LHCN-M2 (cell line): ENCODE measurements around the gene THSD7A. TPM values are rescaled to one million over a fixed set of nuclear protein-coding genes. Genes with fewer than 3 reads are reported as not detected.

Experiments used
- DNase-seq: peaks from one replicate; pipeline ENCODE4 v3.0.0-alpha.2; 2012; ENCODE audit warnings: low read depth
- total RNA-seq: library from RNA; depleted of rRNA; stranded (reverse); fragments of >200 nt; gene quantifications from 2 replicates; pipeline ENCODE4 v1.2.3, GENCODE V29; 2014

The THSD7A gene
- total RNA-seq, 1 experiment from 2014 or later, result under 0.01 TPM

DNA sequence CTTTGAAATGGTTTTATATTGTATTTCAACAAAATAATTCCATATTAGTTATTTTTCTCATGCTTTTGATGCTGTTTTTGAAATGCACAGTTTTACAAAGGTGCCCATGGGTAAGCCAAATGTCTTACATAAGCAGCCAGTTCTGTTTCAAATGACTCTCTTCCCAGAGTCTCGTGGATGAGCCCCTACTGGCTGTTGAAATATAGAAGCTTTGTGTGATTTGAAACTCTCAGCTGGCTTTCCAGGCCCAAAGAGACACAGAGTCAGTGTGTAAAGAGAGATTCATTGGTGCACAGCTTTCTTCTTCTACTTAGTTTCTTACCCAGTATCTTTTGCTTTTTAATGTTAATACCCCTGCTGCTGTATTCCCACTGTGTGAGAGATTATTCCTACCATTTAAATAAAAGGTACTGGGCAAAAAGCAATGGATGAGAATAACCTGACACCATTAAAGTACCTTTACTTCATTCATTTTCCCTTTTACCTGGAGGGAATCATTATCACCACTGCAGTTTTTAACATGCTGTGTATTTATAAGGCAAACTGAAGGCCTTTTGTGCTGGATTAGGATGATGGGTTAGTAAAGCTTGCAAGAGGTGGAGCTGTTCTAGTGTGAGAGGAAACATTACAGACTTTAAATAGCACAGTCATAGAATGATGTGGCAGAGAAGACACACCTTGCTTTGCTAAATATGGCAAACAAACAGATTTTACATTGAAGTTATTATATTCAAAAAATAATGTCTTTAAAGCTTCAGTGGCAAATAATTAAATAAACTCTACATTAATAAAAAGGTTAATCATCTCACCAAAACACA is 415.1 kb downstream of the THSD7A start:
- no peak for DNase-seq

DNA sequence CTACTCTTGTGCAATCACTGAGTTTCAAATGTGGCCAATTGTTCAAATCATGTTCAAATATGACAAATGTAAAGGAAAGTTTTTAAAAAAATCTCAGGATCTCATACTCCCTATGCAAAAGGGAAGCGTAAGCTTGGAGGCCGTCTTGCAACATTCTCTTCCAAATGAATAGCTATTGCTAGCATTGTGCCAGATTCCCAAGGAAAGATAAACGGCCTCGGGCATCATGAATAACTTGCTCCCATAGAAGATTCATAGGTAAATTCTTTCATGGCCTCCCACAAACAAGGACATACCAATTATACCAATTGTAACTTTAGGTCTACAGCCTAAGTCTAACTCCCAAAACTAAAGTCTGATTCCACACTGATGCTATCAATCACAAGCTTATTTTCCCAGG is 416.9 kb downstream of the THSD7A start:
- DNase-seq, result no peak

DNA sequence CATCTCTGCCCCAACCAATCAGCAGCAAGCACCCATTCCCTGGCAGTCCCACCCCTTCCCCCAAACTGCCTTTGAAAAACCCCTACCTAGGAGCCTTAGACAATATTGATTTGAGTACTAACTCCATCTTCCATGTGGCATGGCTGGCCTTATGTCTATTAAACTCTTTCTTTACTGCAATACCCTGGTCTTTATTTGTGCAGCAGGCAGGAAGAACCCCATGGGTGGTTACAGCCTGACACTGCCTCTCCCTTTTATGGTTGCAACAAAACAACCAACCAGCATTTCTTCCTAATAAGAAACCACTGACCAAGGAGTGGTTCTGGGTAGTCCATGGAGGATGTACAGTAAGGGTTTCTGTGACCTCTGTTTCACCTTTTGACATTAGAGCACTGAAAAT is 418.1 kb downstream of the THSD7A start:
- DNase-seq, result no peak

DNA sequence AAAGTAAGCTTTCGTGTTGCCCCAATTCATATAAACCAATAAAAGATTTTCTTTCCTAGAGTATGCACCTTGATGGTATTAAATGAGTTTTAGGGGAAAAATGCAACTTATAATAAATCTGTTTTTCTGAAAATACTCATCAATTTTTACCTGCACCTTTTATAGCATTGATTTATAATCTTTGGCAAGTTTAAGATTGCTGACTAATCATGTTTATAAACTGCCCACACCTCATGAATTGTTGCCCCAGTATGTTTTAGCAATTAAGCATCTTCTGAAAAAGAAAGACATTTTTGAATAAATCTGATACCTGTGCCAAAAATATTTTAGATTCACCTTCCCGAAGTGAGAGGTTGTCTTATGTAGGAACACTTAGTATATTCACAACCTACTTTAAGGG is 420.0 kb downstream of the THSD7A start:
- DNase-seq, result no peak

DNA sequence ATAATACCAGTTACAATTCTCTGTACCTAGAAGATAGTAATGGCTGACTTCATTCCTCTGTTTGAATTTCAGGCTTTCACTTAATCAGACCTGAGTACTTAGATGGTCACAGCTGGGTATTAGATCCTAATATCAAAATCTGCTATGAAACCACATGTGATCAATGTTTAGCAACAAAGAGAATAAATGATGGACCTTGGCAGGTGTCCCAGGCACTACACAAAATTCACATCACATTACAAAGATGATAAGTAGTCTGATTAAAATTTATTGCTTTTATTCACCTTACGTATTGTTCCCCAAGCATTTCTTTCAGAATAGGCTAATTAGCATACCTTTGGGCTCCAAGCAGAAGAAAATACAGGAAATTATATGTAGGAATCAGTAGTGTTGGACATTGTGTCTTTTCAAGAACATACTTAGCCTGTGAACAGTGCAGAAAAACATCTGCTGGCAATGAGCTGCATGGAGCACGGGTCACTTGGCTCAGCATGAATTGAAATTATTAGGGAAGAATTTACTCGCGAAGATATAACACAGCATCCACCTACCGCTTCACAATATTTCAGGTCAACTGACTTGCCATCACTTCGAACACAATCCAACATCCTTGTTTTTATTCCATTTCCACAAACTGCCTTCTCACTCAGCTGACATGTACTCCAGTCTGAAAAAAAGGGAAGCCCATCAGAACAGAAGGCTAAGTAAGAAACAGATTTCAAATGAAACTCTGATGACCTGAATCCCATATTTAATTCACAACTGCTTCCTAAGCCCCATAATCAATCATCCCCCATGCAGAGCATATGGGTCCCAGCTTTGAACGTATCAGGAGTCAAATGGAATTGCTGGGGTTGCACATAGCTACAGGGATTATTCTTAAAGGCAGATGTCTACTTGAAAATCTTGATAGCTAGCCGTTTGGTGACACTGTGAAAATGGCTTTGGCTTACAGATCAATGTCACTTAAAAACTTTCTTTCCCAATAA is 421.0 kb downstream of the THSD7A start:
- no peak for DNase-seq

DNA sequence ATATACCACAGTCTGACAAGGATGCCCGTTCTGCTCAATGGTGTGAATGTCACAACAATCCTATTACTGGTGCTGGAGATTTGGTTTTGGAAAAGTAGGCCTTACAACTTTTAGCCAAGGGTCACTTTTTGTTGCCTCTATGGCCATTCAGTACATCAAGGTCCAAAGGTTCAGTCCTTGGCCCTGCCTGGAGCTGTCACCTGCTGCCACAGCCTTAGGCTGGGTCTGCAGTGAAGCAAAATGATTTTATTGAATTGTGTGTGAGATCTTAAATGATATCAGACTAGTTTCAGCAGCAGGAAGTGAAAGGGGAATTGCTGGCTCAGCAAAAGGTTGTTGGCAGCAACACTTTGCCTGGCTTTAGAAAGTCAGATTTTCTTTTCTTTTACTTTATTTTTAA is 427.6 kb downstream of the THSD7A start:
- no peak for DNase-seq

DNA sequence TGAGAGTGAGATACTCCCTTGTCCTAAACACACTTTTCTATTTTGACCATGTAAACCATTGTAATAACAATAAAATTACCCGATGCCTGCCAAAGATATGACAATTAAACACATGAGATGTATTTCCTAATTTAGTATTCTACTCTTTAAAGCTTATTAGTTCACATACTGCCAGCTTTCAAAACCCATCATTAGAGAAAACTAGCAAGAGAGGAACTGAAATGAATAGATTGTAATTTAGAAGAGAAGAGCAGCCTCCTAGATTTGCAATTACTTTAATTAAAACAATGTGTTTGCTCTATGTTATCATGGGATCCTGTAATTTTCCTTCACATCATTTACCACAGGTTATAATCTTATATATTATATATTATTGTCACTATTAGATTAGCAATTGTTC is 428.2 kb downstream of the THSD7A start:
- no peak for DNase-seq

DNA sequence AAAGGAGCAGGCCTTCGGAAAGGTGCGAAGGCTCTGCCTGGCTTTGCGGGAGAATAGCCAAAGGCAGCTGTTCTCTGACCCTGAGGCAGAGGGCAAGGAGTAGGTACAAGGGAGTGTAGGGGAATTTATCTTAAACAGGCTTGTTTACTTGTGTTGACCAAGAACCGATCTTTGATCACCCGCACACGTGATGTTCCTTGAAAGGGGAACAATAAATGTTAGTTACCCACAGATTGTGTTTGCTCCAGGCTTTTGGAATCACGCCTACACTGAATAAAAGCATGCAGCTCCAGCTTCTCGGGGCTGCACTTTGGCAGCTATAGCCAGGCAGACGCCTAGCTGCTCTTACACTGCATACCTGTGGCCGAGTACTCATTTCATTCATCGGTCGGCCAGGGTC is 437.6 kb downstream of the THSD7A start:
- no peak for DNase-seq

DNA sequence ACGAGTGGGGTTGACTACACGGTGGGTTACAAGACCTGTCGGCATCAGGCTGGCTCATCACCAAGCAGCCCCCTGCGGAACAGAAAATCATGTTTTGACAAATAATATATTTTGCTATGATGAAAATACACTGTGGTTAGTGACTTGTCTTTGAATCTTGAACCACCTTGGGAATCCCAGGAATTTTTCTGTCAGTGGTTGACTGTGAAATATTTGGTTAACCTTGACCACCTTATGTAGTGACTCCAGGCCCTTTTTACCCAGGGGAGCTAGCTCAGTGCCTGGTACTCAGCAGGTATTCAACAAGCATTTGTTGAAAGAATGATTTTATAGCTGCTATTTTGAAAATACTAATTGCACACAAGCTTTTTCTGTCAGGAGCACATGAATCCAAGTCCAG is 452.4 kb downstream of the THSD7A start:
- no peak for DNase-seq

DNA sequence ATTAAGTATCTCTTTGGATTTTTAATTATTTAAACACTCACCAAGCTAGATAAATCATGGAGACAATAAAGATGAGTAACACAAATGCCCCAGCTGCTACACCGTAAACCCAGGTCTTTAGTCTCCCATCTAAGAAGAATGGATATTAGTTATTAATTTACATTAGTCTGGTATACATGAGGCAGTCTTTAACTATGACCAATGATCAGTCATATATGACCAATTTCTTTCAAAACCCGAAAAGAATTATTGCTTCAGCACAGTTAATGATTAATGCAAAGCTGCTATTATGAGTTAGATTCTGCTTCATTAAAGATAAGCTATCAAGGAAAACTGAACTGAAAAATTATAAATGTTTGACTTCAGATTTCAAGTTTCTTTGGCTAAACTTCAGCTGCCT is 455.5 kb downstream of the THSD7A start:
- DNase-seq, result no peak

DNA sequence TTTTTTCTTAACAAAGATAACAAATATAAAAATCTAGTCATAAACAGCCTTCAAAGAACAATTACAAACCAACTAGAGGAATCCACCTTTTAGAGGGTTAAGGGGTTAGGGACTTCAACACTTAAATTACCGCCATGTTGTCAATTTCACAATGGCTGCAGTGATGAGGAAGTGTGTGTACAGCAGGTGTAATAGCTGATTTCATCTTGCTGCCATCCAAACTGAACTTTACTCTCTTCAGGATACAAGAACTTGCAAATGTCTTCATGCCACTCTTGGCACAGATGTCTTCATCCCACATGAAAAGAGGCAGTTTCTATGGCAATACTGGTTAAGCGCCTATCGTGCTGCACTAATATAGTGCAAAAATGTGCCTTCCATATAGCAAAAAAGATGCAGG is 457.4 kb downstream of the THSD7A start:
- no peak for DNase-seq

DNA sequence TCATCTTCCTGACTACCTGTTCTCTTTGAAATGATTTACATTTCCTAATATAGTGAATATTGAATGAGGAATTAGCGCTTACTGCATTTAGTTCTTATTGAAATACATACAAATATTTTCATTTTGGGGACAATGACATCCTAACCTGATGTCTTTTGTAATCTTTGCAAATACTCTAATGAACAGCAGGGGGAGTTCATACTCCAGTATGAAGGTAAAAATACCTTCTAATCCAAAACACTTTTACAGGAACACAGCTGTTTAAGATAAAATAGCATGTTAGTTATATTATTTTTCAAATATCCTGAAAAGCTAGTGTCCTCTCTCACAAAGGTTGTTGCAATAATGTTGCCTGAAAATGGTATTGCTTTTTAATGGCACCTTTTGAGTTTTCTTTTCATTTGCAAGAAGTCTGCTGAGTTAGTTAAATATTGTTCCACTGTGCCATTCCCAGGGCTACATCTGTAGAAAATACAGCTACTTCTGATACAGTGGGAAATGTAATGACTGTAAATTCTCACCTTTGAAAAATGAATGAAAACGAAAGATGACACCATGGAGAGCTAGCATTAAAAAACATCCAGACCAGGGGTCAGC is 458.4 kb downstream of the THSD7A start:
- no peak for DNase-seq

DNA sequence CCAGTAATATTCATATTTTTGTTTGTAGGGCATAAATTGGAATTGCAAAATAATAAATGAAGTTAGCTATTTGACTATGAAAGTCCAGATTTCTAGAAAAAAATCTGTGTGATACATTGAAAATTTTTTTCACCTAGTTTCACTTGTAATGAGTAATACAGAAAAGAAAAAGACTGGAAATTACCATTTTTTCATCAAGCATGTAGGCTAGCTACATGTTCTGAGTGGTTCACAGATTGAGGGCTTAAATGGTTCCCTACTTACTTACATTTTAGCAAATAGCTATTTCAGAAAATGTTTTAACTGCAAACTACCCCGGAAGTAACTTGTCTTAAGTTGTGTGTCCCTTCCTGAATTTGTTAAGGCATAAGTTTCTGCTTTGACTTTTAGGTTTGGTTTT is 462.3 kb downstream of the THSD7A start:
- DNase-seq, result no peak

DNA sequence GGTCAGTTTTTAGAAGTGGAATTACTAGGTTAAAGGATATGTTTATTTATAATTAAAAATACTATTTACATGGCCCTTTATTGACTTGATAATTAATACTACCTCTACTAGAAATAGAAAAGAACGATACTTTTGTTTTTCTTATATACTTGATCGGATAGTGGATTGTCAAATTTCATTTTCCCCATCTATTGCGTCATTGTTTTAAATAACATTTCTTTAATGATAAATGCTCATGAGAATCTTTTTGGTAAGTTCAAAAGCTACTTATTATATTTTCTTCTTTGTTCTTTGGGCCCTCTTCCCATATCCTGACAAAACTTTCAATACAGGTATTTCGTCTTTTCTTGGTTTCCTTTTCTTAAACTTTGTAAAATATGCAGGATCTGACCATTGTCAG is 465.9 kb downstream of the THSD7A start:
- no peak for DNase-seq

DNA sequence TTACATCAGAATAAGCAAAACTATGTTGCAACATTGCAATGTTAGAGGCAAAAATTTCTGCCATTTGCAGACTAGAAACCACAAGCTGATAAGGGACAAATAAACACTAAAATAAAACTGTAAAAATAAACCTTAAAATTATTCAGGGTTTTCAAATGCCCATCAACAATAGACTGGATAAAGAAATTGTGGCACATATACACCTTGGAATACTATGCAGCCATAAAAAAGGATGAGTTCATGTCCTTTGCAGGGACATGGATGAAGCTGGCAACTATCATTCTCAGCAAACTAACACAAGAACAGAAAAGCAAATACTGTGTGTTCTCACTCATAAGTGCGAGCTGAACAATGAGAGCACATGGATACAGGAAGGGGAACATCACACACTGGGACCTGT is 473.4 kb downstream of the THSD7A start:
- DNase-seq, result no peak

DNA sequence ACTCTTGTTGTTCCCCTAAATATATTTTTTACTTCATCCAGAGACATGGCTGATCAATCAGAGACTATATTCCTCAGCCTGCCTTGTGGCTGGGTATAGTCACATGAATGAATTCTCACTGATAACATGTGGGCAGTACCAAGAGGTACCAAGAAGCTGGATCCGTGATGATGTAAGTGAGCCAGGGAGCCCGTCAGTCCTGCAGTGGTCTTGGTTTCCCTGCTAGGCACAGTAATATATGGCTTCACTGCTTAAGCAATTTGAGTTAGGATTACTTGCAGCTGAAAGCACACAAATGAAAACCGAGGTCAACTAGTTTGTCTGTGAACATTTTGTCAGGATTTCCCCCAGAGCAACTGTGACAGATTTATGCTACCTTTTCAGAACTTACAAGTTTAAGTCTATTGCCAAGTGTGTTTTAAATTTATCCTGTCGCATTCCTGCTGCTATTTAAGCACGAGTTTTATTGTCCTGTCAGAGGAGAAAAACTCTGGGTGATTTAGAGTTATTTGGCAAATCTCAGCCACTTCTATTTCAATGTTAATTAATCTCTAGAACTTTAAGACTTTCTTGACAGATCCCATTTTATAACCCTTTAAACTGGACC is 476.5 kb downstream of the THSD7A start:
- no peak for DNase-seq

DNA sequence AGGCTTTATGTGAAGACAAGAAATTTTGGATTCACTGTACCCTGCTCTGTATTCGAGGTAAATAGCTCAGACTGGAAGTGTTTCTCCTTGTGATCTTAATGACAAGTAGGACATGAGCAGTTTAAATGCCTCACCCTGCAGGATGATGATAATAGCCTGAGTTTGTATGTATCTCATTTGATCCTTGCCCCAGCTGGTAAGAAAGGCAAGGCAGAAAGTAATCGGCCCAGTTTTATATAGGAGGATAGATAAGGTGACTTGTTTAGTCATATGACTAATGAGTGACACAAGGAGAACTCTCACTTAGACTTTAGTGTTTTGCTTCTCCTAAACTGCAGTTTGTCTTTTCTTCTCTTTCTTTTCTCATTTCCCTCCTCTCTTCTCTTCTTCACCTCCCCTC is 485.7 kb downstream of the THSD7A start:
- no peak for DNase-seq

DNA sequence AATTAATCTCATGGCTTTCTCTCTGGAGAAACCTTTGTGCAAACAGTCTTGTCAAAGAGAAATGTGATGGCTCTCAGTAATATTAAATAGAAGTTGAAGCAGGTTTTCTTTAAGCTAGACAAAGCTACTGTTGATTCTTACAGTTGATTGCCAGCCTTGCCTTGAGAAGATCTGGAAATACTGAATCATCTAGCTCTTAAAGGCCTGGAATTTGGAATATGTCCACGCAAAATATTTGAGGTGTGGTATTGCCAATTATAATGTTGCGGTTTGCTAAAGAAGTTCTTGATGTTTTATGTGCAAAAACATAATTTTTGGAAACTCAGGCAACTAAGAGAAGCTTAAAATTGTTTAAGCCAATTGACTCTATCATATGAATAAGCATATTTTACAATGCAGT is 486.4 kb downstream of the THSD7A start:
- peak; percentile 10 for DNase-seq

DNA sequence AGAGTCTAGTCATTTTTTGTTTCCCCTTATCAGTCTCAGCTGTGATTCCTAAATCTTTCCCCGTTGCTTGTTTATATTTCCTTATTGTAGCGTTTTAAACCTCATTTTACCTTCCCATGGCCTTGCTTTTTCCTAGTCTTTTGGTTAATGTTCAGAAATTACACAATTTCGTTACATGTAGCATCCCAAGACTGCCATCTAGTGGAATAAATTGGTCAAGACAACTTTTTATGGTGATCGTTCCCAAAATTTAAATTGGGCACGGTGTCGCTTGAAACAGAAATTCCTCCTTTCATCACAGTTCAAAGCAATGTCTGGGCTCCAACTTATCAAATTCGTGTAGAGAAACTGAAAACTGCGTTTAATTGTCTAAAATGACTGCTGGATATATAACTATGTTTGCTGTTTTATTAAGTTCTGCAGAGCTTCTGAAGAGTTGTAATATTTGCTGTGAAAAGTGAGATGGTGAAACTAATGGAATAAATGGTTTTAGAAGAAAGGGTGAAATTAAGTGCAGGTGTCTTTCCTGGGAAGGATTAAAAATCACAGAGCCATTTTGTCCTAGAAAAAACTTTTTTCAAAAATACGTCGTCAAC is 488.1 kb downstream of the THSD7A start:
- peak; percentile 39 for DNase-seq

DNA sequence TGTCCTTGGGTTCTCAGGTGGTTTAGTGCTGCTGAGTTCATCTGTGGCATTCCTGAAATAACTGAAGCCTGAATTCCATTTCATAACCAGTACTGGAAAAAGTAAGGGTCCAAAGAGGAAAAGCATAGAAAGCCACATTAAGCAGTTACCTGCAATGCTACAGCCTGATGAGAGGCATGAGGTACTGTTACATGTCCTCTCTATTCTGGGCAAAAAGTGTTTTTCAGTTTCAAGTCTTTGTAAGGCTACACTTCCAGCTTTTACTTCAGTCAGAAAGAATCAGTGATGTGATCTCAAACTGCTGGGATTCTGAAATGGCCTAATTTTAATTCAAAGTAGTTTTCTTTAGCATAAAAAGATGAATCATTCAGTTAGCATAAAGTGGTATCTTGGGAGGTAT is 488.9 kb downstream of the THSD7A start:
- DNase-seq, result no peak

DNA sequence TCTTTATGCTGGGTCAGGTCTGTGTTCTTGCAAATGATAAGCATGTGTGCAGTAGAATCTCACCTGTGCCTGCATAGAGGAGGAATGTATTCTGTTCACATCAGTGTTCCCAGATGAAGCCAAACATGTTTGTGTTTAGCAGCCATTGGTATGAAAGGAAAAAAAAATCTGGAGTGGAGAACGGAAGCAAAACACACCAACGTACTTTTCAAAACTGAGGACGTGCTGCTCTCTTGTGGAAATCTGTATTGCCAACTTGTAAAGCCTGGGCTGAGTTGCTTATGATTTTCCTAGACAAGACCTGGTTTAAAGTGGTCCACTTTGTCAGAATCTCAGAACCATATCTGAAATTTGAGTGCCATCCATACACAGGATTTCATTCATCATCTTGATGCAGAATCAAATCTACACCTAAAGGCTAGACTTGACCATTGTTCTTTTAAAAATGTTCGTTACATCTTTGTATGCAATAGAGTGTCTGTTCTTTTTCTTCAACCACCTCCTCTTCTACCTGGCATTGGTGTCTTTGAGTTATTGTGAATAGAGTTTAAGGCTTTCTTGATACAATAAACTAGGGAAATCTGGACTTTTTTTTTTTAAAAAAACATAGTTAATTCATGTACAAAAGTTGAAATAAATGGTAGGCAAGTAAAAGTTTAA is 490.6 kb downstream of the THSD7A start:
- DNase-seq, result peak; percentile 13
